Fibroblast of skin of scalp (primary cell): ENCODE data around the gene AGO3.
"Not testable (repeated sequence)": the region's sequence is repeated elsewhere in the genome, so short reads cannot be mapped to it uniquely, and the experiment has no call there.

Source experiments
- DNase-seq: peaks from one replicate; pipeline ENCODE4 v3.0.0-alpha.2; 2013

The AGO3 gene

DNA sequence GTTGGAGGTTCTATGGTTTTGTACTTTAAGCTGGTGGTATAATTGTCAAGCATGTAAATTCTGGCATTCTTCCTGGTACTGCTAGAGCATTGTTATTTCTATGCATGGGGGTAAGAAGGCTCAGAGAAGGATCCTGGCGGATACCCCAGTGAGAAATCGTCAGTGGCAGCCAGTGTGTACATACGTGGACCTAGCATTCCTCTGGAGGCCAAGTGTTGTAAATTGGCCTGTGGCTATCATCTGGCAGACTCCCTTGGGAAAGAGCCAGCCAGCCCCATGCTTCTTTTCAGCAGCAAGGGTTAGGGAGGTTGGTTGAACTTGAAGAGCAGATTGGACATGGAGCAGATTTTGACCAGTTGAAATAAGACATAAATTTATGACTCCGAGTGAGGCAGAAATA, 5.2 kb upstream of the AGO3 start:
- peak; percentile 43 for DNase-seq

DNA sequence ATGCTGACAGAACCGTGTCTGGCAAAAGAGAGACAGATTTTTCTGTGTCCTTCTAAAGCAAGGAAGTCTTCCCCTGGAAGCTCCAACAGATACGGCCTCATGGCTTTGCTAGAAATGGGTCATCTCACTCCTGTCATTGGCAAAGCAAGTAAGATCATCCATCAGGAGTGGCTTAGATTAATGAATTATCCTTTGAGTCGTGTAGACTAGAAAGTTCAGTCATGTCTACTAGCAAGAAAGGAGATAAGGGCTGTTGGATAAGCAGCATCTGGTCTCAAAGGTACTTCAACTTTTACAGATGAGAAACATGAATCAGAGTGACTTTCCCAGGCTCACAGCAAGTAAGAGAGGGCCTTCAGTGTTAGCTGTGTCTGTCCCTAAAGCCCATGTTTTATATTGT, 3.4 kb upstream of the AGO3 start:
- no peak for DNase-seq

GRCh38 chr1:35929730-35930592, 944 bp upstream of the AGO3 start:
- DNase-seq = peak; percentile 46

DNA sequence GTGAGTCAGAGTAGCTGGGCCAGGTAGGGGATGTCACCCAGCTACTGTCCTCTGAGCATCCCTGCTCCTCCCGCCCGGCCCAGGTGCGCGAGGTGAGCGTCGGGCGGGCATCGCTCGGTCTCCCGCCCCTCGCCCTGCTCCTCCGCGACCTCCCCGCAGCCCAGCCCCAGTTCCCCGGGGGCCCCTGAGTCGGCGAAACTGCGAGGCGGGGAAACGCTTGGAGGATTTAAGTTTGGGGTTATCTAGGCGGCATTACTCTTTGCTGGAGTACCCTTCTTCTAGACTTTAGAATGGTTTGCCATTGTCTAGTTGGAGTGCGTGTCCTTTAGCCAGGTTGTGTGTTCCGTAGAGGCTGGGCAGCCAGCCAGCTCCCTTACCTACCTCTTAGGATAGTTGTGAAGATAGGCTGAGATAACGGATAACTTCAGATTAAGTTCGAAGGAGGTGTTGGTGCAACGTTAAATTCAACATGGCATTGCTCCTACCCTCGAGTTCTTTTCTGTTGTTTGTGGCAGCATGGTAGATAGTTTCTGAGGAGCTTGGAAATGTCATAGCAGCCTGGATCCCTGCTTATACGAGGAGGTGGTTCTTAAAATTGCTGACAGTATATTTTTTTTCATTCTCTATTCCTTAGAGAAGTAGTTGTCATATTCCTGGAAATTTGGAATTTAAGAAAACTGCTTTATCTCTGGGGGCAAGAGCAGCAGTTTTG, 697 bp downstream of the AGO3 start:
- DNase-seq = peak; percentile 1

GRCh38 chr1:35932158-35932636, 1.3 kb downstream of the AGO3 start:
- DNase-seq = no peak

DNA sequence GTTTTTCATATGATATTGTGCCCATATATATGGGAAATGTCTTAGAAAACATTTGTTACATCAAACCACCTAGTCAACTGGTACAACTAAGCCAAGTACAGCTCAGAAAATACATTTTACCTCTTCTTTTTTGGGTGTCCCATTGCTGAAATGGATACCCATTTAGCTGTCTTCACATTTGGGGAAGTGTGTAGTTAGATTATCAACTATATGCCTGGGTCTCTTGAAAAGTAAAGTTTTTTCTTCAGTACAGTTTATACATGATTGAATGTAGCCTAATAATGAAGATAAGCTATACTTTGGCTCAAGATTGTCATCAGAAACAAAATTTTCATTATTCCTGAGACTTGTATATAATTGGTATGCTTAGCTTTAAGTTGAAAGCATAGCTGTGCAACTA, 2.0 kb downstream of the AGO3 start:
- no peak for DNase-seq

- DNase-seq = peak; percentile 16
Observed at GRCh38 chr1:35935442-35936388, 4.8 kb downstream of the AGO3 start.

DNA sequence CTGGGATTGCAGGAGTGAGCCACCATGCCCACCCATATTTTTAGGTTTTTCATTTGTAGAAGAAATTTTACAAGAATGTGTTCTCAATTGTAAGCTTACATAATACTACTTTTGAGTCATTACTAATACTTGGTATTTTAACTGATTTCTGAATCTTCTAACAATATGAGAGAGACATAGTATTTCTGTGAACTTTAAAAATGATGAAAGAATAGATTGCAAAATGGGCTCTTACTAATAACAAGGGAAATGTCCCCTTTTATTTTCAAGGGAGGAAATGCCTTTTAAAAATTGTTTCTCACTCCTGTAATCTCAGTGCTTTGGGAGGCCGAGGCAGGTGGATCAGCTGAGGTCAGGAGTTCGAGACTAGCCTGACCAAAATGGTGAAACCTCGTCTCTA, 5.9 kb downstream of the AGO3 start:
- DNase-seq = no peak

DNA sequence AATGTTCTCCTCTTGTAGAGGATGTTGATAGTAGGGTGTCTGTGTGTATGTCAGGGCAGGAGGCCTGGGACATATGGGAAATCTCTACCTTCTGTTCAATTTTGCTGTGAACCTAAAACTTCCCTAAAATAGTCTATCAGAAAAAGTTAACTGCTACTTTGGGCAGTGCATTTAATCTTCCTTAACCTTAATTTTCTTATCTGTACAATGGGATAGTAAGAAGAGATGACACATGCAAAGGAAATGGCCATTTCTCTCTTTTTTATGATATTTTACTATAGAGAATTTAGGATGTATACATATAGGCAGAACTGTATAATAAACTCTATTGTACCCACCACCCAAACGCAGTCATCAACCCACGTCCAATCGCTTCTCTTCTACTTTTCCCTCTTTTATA, 8.6 kb downstream of the AGO3 start:
- no peak for DNase-seq

DNA sequence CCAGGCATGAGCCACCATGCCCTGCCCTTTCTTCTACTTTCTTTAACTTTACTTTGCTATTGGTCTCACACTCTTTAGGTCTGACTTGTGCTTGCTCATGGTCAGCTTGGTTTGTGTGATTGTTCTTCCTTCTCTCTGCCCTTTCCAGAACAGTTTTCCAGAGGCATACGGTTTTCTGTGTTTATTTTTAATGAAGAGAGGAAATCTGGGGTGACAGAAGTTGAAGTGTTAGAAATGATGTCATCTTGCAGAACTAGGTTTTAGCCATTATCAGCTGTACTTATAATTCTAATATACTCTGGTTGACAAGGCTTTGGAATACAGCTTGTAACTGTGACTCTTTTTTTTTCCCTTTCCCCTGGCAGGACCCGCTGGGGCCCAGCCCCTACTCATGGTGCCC, 14.4 kb downstream of the AGO3 start:
- DNase-seq = no peak

- DNase-seq = no peak
Observed at GRCh38 chr1:35947547-35947946, 16.6 kb downstream of the AGO3 start.

DNA sequence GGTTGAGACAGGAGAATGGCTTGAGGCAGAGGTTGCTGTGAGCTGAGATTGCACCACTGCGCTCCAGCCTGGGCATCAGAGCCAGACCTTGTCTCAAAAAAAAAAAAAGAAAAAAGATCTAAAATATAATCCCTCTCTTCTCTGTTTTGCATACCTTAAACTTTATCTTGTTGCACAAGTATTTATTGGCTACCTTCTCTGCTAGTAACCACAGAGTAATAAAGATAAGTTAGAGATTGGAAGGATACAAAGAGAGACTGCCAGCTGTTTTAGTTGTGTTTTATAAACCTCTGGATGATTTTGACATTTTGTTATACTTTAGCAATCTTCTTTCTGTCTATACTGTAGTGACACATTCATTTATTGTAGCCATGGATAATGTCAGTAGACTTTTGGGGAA, 27.7 kb downstream of the AGO3 start:
- no peak for DNase-seq

DNA sequence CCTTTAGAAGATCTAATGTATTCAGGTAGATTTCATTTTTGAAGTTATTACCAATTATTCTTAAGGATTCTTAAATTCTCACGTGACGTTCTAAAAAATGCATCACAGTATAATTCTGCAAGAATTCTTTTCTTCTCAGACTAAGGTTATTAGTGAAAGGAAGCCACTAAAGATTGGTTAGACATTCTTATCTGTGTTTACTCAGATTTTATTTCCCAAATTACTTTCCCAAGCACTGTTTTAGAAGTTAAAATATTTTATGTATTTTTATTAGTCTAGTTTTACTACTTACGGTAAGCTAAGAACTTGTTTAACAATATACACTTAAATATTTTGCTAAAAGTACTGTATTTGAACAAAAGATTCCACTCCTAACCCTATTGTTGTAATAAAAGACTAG, 28.4 kb downstream of the AGO3 start:
- no peak for DNase-seq

DNA sequence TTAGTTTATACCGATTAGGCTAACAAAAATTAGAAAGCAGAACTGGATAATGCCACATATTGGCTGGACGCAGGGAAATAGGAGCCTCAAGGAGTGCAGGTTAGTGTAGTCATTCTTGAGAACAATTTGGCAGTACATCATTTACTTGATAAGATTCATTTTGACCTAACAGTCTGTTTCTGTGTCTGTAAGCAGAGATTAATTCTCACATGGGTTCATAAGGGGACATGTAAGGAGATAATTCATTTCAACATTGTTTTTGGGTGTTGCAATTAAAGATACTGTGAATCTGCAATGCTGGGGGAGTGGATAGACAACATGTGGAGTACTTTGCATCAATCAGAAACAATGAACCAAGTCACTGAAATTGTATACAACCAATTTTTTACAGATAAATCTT, 32.0 kb downstream of the AGO3 start:
- DNase-seq = no peak

DNA sequence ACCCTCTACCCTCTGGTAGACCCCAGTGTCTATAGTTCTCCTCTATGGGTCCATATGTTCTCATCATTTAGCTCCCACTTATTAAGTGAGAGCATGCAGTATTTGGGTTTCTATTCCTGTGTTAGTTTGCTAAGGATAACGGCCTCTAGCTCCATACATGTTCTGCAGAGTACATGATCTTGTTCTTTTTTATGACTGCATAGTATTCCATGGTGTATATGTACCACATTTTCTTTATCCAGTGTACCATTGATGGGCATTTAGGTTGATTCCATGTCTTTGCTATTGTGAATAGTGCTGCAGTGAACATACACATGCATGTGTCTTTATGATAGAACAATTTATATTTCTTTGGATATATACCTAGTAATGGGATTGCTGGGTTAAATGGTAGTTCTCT, 33.4 kb downstream of the AGO3 start:
- DNase-seq = not testable (repeated sequence)

GRCh38 chr1:35968396-35968795, 37.5 kb downstream of the AGO3 start:
- DNase-seq = no peak

DNA sequence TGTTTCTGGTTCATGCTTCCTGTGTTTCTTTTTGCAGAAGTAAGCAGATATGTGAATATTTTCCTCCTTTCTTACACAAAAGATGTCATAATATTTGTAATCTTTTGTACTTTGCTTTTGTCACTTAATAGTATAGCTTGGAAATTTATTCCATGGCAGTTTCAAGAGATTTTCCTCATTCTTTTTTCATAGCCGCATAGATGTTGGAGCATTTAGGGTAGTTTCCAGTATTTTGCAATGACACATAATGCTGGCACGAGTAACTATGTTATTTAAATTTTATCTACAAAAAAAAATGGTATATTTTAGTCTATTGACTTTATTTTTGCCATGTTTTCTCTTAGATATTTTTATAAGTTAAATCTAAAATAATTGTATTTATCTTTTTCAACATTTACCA, 40.7 kb downstream of the AGO3 start:
- no peak for DNase-seq

GRCh38 chr1:35972631-35973030, 41.7 kb downstream of the AGO3 start:
- not testable (repeated sequence) for DNase-seq

- no peak for DNase-seq
Observed at GRCh38 chr1:35980090-35980489, 49.2 kb downstream of the AGO3 start.

DNA sequence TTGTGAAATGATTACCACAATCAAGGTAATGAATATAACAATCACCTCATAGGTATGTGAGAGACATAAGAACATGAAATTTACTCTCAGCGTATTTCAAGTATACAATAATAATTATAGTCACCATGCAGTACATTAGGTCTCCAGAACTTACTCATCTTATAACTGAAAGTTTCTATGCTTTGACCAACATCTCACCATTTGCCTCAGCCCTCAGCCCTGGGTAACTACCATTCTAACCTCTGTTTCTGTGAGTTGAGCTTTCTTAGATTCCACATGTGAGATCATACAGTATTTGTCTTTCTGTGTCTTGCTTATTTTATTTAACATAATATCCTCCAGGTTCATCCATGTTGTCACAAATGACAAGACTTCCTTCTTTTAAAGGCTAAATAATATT, 57.3 kb downstream of the AGO3 start:
- DNase-seq = no peak

DNA sequence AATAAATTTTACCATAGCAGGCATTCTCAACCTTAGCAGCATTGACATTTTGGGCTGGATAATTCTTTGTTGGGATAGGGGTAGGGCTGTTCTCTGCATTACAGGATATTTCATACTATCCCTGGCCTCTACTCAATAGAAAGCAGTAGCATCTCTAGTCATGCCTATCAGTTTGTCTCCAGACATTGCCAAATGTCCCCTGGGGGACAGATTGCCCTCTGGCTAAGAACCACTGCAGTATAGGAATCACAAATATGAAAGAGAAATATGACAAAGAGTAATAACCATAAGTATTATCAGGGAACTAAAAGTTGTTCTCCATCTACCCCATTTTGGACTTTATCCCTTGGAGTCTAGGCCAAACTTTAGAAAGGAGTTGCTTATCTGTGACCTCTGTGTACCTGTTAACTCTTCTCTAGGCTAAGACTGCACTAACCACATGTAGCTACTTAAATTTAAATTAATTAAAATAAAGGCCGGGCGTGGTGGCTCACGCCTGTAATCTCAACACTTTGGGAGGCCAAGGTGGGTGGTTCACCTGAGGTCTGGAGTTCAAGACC, 76.1 kb downstream of the AGO3 start:
- peak; percentile 24 for DNase-seq

GRCh38 chr1:36007741-36008140, 76.8 kb downstream of the AGO3 start:
- no peak for DNase-seq
